ENCODE data around the gene CAB39L.

The CAB39L gene

DNA sequence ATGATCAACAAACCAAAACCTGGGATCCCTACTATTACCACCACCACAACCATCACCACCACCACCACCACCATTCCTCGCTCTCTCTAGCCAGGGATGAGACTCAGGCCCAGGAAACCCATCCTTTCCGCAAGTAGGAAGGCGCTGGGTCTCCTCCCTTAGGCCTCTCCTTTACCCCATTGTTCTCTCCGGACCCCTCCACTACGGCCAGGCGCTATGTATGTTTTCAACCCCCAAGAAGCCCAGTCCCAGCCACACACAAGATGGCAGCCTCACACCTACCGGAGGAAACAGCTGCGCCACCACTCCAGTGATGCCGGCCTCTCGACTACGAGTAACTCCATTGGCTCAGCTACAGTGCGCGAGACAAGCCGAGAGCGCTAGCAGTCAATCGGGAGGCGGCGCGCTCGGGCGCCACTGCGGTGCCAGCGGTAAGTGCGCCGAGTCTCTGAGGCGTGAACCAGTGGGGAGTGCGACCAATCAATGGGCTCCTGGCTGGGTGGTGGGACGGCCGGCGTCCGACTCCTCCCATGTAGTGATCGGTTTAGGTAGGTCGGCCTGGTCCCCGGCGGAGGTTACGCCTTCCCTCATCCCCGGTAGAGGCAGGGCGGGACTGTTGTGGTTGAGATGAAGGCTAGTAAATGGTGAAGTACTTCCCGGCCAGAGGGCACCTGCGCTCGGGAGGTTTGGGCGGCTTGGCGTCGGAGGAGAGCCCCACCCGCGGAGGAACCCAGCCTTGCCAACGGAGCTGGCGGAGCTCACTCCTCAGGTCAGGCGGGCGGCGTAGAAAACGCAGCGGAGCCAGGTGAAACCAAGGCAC lies at the start of gene CAB39L, which contains the start of gene SETDB2:
Gene CAB39L, minus strand, starts transcription at position 361 of the 820 bp plus-strand sequence. CDS start 61,154 bp downstream, outside the sequence.
Gene SETDB2, plus strand, starts transcription at position 571 of the 820 bp plus-strand sequence. CDS start 7,620 bp downstream, outside the sequence.
- DNase-seq (ENCODE audit: low read depth), result peak; percentile 99

DNA sequence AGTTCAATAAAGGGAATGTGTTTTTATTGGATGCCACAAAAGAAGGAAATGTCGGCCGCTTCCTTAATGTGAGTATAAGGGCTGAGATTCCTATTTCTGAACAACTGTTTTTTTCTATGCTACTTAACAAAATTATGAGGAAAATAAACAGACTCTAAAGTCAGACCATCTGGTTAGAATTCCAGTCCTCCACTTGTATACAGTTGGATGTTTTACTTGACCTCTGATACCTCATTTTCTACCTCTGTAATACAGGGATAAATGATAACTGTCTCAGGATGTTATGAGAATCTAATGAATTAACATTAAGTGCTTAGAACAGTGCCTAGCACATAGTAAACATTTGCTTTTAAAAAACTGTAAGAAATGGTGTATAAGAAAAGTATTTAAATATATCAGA lies 44.7 kb upstream of the CAB39L start:
- no peak for DNase-seq (ENCODE audit: low read depth)

DNA sequence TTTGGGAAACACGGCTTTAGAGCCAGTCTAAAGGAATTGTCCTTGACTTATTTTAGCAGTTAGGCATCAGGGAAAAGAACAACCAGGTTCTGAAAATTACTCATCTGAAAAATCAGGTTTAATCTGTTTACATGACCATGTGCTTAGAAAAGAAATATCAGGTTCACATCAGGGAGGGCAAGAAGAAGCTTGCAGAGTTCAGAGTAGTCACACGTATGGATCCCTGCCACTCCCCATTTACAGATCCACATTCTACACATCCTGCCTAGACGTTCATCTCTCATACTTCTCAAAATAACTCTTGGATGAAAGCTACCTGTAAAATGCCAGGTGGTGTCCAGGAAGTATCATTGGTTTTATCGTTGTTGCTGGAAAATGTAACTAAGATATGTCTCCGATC lies 37.9 kb upstream of the CAB39L start:
- no peak for DNase-seq (ENCODE audit: low read depth)

GRCh38 chr13:49476529-49476928 lies 32.7 kb upstream of the CAB39L start:
- DNase-seq (ENCODE audit: low read depth), result no peak

DNA sequence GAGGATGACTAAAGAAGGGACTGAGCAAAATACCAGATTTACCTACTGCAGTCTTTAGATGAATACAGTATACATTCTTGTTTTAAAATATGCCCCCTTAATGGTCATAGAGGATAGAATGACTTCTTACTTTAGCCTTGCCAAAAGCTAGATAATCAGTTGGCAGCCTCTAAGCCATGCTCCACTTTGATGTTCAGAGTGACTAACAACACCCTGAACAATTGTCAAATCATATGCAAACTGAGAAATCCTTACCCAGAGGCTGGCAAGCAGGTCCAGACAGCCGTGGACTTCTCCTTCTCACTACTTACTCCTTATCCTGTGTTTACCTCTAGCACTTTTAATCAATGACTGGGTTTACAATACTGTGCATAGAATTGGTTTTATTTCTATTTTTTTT lies 28.3 kb upstream of the CAB39L start:
- no peak for DNase-seq (ENCODE audit: low read depth)

- no peak for DNase-seq (ENCODE audit: low read depth)
These were observed 22.5 kb upstream of the CAB39L start for GRCh38 chr13:49466292-49466838.

GRCh38 chr13:49464621-49465325 lies 20.9 kb upstream of the CAB39L start:
- no peak for DNase-seq (ENCODE audit: low read depth)

- DNase-seq (ENCODE audit: low read depth), result no peak
These were observed 20.2 kb upstream of the CAB39L start for GRCh38 chr13:49464085-49464484.

- no peak for DNase-seq (ENCODE audit: low read depth)
These were observed 15.7 kb upstream of the CAB39L start for GRCh38 chr13:49459580-49459979.

DNA sequence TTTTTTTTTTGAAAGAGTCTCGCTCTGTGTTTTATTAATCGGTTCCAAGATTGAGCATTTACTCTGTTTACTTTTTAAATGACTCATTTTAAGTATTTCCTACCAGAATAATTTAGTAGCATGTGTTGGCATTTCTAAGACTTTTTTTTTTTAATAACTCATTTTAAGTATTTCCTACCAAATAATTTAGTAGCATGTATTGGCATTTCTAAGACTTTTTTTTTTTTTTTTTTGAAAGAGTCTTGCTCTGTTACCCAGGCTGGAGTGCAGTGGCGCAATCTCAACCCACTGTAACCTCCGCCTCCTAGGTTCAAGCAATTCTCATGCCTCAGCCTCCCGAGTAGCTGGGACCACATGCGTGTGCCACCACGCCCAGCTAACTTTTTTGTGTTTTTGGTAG lies 13.4 kb upstream of the CAB39L start:
- peak; percentile 45 for DNase-seq (ENCODE audit: low read depth)

DNA sequence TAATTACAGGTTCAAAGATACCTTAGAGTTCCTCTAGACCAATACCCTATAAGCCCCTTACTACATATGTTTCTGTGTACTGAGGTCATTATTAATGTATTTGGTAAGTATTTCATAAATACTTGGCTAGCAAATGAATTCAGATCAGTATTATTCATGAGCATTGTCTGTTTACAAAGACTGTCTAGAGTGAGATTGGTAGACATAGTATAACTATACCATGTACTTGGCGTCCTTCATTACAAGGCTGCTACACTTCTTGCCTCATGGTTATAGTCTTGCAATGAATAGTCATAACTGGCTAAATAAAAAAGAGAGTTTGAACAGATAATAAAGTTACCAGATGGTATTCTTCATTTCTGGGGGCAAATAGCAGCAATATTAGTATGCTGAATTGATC lies 12.3 kb upstream of the CAB39L start:
- DNase-seq (ENCODE audit: low read depth), result no peak

GRCh38 chr13:49455007-49455398 lies 11.1 kb upstream of the CAB39L start:
- DNase-seq (ENCODE audit: low read depth), result no peak

GRCh38 chr13:49454388-49455006 lies 10.6 kb upstream of the CAB39L start:
- DNase-seq (ENCODE audit: low read depth), result peak; percentile 76

- DNase-seq (ENCODE audit: low read depth), result no peak
These were observed 9.6 kb upstream of the CAB39L start for GRCh38 chr13:49453465-49453864.

DNA sequence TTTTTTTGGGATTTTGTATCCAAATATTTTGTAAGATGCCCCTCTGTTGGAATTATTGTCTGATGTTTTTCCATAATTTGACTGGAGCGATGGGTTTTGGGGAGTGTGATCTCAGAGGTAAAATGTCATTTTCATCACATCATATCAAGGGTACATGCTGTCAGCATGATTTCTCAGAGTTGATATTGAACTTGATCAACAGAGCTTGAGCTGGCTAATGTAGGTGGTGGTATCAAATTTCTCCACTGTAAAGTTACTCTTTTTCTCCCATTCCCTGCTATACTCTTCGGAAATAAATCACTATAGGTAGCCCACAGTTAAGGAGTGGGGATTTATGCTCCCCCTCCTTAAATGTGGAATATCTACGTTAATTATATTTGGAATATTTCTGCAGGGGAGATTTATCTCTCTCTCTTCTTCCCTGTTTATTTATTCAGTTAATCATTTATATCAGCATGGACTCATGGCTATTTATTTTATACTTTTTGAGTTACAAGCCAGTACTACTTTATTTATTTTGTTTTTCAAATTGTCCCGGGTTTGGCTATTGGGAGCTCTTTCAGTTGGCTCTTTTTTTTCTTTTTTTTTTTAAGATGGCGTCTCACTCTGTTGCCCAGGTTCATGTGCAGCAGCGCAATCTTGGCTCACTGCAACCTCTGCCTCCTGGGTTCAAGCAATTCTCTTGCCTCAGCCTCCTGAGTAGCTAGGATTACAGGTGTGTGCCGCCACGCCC lies 9.0 kb upstream of the CAB39L start:
- no peak for DNase-seq (ENCODE audit: low read depth)

GRCh38 chr13:49450105-49450819 lies 6.4 kb upstream of the CAB39L start:
- no peak for DNase-seq (ENCODE audit: low read depth)

- no peak for DNase-seq (ENCODE audit: low read depth)
These were observed 4.9 kb upstream of the CAB39L start for GRCh38 chr13:49448753-49449152.

- no peak for DNase-seq (ENCODE audit: low read depth)
These were observed 2.6 kb upstream of the CAB39L start for GRCh38 chr13:49446473-49446872.

DNA sequence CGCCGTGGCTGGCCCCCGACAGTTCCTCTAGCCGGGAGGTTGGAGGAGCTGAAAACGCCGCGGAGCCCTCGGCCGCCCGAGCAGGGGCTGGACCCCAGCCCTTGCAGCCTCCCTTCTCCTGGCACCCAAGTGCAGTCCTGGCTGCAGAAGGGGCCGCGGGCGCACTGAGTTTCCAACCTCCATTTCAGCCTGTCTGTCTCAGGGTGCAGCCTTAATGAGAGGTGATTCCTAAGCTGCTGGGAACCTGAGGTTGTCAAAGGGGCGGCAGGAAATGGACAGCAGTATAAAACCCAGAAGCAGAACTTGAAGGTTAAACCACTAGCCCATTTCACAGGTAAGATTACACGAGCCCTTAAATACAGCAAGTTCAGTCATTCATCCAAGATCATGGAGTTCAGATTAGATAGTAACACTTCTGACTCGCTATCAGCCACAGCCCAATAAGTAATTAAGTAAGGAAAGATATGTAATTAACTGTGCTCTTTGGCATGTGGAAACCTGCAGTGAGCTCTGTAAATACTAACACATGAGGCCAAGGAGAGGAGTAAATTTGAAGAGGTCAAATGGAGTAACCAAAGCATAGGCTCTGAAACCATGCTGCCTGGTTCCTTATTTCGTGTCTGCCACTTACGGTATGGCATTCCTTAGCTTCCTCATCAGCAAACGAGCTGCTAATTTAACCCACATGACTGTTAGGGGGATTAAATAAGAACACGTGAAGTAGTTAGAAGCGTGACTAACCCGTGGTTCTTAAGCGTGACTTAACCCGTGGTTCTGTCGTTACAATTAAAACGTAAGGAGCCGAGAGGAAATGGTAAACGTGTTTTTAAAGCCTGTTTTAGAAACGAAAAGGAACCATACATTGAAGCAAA lies 896 bp upstream of the CAB39L start:
- DNase-seq (ENCODE audit: low read depth), result peak; percentile 88

- DNase-seq (ENCODE audit: low read depth), result peak; percentile 63
These were observed 534 bp downstream of the CAB39L start for GRCh38 chr13:49443357-49443703.

Data from ELR (cell line).